ENCODE measurements around the gene CFAP43.
"Not testable (repeated sequence)": the region's sequence is repeated elsewhere in the genome, so short reads cannot be mapped to it uniquely, and the experiment has no call there.

The CFAP43 gene

GRCh38 chr10:104218751-104219150 is 13.4 kb downstream of the CFAP43 start:
- DNase-seq (ENCODE audit: low spot score) = no peak

GRCh38 chr10:104216631-104217030 is 15.5 kb downstream of the CFAP43 start:
- DNase-seq (ENCODE audit: low spot score) = no peak

GRCh38 chr10:104209575-104210198 is 22.5 kb downstream of the CFAP43 start:
- DNase-seq (ENCODE audit: low spot score) = peak; percentile 82

- DNase-seq (ENCODE audit: low spot score) = no peak
These were observed 23.4 kb downstream of the CFAP43 start for GRCh38 chr10:104208730-104209129.

- DNase-seq (ENCODE audit: low spot score) = no peak
These were observed 29.9 kb downstream of the CFAP43 start for GRCh38 chr10:104202231-104202630.

- no peak for DNase-seq (ENCODE audit: low spot score)
These were observed 30.5 kb downstream of the CFAP43 start for GRCh38 chr10:104201636-104202035.

- DNase-seq (ENCODE audit: low spot score) = no peak
These were observed 32.6 kb downstream of the CFAP43 start for GRCh38 chr10:104199567-104199966.

- no peak for DNase-seq (ENCODE audit: low spot score)
These were observed 34.8 kb downstream of the CFAP43 start for GRCh38 chr10:104197364-104197763.

- DNase-seq (ENCODE audit: low spot score) = no peak
These were observed 36.5 kb downstream of the CFAP43 start for GRCh38 chr10:104195706-104196105.

- no peak for DNase-seq (ENCODE audit: low spot score)
These were observed 38.4 kb downstream of the CFAP43 start for GRCh38 chr10:104193787-104194186.

- no peak for DNase-seq (ENCODE audit: low spot score)
These were observed 41.5 kb downstream of the CFAP43 start for GRCh38 chr10:104190695-104191094.

GRCh38 chr10:104183682-104184081 is 48.5 kb downstream of the CFAP43 start:
- no peak for DNase-seq (ENCODE audit: low spot score)

GRCh38 chr10:104174136-104174535 is 58.0 kb downstream of the CFAP43 start:
- not testable (repeated sequence) for DNase-seq (ENCODE audit: low spot score)

- no peak for DNase-seq (ENCODE audit: low spot score)
These were observed 61.4 kb downstream of the CFAP43 start for GRCh38 chr10:104170610-104171254.

GRCh38 chr10:104155591-104155990 is 76.6 kb downstream of the CFAP43 start:
- no peak for DNase-seq (ENCODE audit: low spot score)

- DNase-seq (ENCODE audit: low spot score) = no peak
These were observed 80.4 kb downstream of the CFAP43 start for GRCh38 chr10:104151737-104152136.

GRCh38 chr10:104150139-104150538 is 82.0 kb downstream of the CFAP43 start:
- DNase-seq (ENCODE audit: low spot score) = no peak

GRCh38 chr10:104146882-104147281 is 85.3 kb downstream of the CFAP43 start:
- peak; percentile 95 for DNase-seq (ENCODE audit: low spot score)

GRCh38 chr10:104144931-104145330 is 87.2 kb downstream of the CFAP43 start:
- peak; percentile 16 for DNase-seq (ENCODE audit: low spot score)

GRCh38 chr10:104143829-104144228 is 88.3 kb downstream of the CFAP43 start:
- no peak for DNase-seq (ENCODE audit: low spot score)

GRCh38 chr10:104142081-104142480 is 90.1 kb downstream of the CFAP43 start:
- no peak for DNase-seq (ENCODE audit: low spot score)

- no peak for DNase-seq (ENCODE audit: low spot score)
These were observed 92.9 kb downstream of the CFAP43 start for GRCh38 chr10:104139221-104139620.

- DNase-seq (ENCODE audit: low spot score) = no peak
These were observed 94.0 kb downstream of the CFAP43 start for GRCh38 chr10:104138131-104138530.

- DNase-seq (ENCODE audit: low spot score) = no peak
These were observed 102.1 kb downstream of the CFAP43 start for GRCh38 chr10:104130041-104130440.
